ENCODE results near the gene AOPEP.

GRCh38 chr9:94872083-94872833 is 145.8 kb downstream of the AOPEP start:
- TF ChIP-seq CTCF (IDR thresholded peaks at IDR 0.05) (no peak), POLR2A (IDR thresholded peaks at IDR 0.05; ENCODE audit: low read depth) (no peak), POLR2AphosphoS5 (IDR thresholded peaks at IDR 0.05) (no peak)

Measured in esophagus muscularis mucosa (tissue), 3 donors.